Keratinocyte (primary cell): ENCODE data around the gene ITPR1. TPM values are rescaled to one million over a fixed set of nuclear protein-coding genes. Genes with fewer than 3 reads are reported as not detected.

Experiments
- DNase-seq: peaks from one replicate; pipeline ENCODE4 v3.0.0-alpha.2; 2011; ENCODE audit warnings: low read depth, missing footprints, low spot score
- FAIRE-seq: peaks from 2 replicates; lab custom pipeline; 2011; peaks lifted over from hg19 to GRCh38; lab: Jason Lieb, UNC
- H2AFZ ChIP-seq: 2 replicates; pipeline ENCODE4 v1.6.0; 2012; ENCODE audit warnings: low read length, control low read depth, inconsistent platforms; ENCODE audit not compliant: control insufficient read depth
- H3K27ac ChIP-seq: 2 replicates; pipeline ENCODE4 v1.5.1; 2011; ENCODE audit warnings: low read length; ENCODE audit not compliant: control insufficient read depth, insufficient read depth
- H3K27me3 ChIP-seq: 3 replicates; pipeline ENCODE4 v1.6.0; 2011; ENCODE audit warnings: low read length; ENCODE audit not compliant: control insufficient read depth, insufficient read depth; ENCODE audit errors: extremely low read depth
- H3K36me3 ChIP-seq, 2 experiments: 2 replicates in 1 of 2; 3 replicates in 1 of 2; pipeline ENCODE4 v1.5.1; 2011; ENCODE audit warnings: low read length in 2 of 2, mild to moderate bottlenecking in 1 of 2; ENCODE audit not compliant: control insufficient read depth in 2 of 2, insufficient read depth in 2 of 2; ENCODE audit errors: extremely low read depth in 1 of 2
- H3K4me1 ChIP-seq: 3 replicates; pipeline ENCODE4 v1.5.1; 2011; ENCODE audit warnings: low read length; ENCODE audit not compliant: control insufficient read depth, insufficient read depth; ENCODE audit errors: extremely low read depth
- H3K4me2 ChIP-seq: 3 replicates; pipeline ENCODE4 v1.6.0; 2011; ENCODE audit warnings: low read depth, low read length; ENCODE audit not compliant: control insufficient read depth, insufficient read depth; ENCODE audit errors: extremely low read depth
- H3K4me3 ChIP-seq, 3 experiments: fragments of 200-600 bp in 1 of 3; sonication (generic) in 1 of 3; 2 replicates in 2 of 3; 3 replicates in 1 of 3; pipeline ENCODE4 v1.5.1; 2011 to 2016; ENCODE audit warnings: low read length in 3 of 3, mild to moderate bottlenecking in 3 of 3, control low read depth in 2 of 3, inconsistent platforms in 1 of 3, low read depth in 1 of 3, mixed read lengths in 1 of 3, mixed run types in 1 of 3, moderate library complexity in 1 of 3; ENCODE audit not compliant: control insufficient read depth in 2 of 3, insufficient read depth in 2 of 3; ENCODE audit errors: extremely low read depth in 1 of 3
- H3K79me2 ChIP-seq: 2 replicates; pipeline ENCODE4 v1.6.0; 2012; ENCODE audit warnings: low read length; ENCODE audit not compliant: control insufficient read depth, insufficient read depth
- H3K9ac ChIP-seq: 3 replicates; pipeline ENCODE4 v1.6.0; 2011; ENCODE audit warnings: low read length; ENCODE audit not compliant: control insufficient read depth, insufficient read depth; ENCODE audit errors: extremely low read depth
- H3K9me1 ChIP-seq: 3 replicates; pipeline ENCODE4 v1.6.0; 2011; ENCODE audit warnings: low read length; ENCODE audit not compliant: control insufficient read depth, insufficient read depth; ENCODE audit errors: extremely low read depth
- H3K9me3 ChIP-seq: 2 replicates; pipeline ENCODE4 v1.5.1; 2012; ENCODE audit warnings: low read depth, low read length; ENCODE audit not compliant: control insufficient read depth
- H4K20me1 ChIP-seq: 3 replicates; pipeline ENCODE4 v1.6.0; 2011; ENCODE audit warnings: low read length; ENCODE audit not compliant: control insufficient read depth, insufficient read depth; ENCODE audit errors: extremely low read depth
- EZH2 ChIP-seq: IDR thresholded peaks from one replicate; pipeline ENCODE4 v1.6.1; 2012; ENCODE audit warnings: inconsistent platforms, mild to moderate bottlenecking, low read length, moderate library complexity
- dilution Hi-C: fragments of 300-500 bp; cut with MboI; formaldehyde crosslinking; loops from one replicate; pipeline ENCODE4 v1.7.0; 2020; ENCODE audit warnings: low sequenced_read_pairs; ENCODE audit not compliant: extremely low pct_ligation_motif_present
- polyA plus RNA-seq, 5 experiments: library from polyadenylated mRNA; depleted of rRNA in 3 of 5; stranded (reverse) in 3 of 5; stranded (forward) in 1 of 5; unstranded in 1 of 5; fragments of >200 nt; gene quantifications; 1 replicate in 1 of 5; 2 replicates in 3 of 5; 3 replicates in 1 of 5; pipeline versions ENCODE4 v1.2.1 to v1.2.3, GENCODE V29; 2011 to 2012; ENCODE audit warnings: missing spikeins in 2 of 5, low read depth in 1 of 5, low replicate concordance in 1 of 5
- TF ChIP-seq, protein P1 (sequence below), 3 experiments: IDR thresholded peaks in 1 of 3; conservative IDR thresholded peaks in 1 of 3; optimal IDR thresholded peaks in 1 of 3; 2 replicates in 2 of 3; 3 replicates in 1 of 3; pipeline versions ENCODE3 to v1.5.1; 2011; ENCODE audit warnings: low read length in 3 of 3, mild to moderate bottlenecking in 3 of 3, moderate library complexity in 2 of 3, control low read depth in 1 of 3, inconsistent platforms in 1 of 3; ENCODE audit not compliant: insufficient read depth in 2 of 3; ENCODE audit errors: extremely low read depth in 1 of 3

Gene ITPR1
- polyA plus RNA-seq, 1 donor (not counting 4 experiments of a cell fraction or from before 2014, with no cell fraction given): 3.5 TPM

DNA sequence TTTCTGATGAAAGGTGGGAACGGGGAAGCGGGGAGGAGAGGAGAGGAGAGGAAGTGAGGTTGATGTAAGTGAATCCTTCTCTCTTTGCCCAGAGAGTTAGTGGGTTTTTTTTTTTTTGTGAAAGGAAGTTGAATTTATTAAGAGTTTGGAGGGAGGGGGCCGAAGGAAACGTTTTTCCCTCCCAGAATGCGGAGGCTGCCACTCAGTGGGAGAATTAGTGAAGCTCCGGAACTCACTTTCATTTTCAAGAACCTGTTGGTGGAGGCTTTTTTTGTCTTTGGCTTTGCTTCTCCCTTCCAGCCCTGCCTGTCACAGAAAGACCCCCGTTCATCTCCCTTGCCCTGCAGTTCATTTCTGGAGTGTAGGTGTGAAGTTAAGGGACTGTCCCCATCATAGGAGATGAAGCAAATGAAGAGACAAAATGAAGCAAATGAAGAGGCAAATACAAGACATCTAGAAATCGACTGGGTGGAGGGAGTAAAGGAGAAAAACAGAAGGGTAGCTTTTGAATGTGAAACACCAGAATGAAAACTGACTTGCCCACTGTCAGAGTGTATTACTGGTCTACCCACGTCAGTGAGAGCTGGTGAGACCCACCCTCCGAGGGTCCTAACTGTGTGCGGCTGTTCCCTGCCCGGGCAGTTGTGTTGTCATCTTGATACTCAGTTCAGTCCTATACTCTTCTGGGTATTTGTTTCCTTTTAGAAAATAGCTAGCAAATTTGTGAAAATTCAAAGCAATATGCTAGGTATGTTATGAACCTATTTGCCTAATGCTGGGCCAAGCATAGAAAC, 91.5 kb downstream of the ITPR1 start:
- DNase-seq: no peak
- H3K4me3 ChIP-seq: no peak overlapping the region
- H3K9me3 ChIP-seq: no peaks in the 10 kb centered on the region
- H4K20me1 ChIP-seq: no peaks in the 10 kb centered on the region
- TF ChIP-seq, protein P1, sequence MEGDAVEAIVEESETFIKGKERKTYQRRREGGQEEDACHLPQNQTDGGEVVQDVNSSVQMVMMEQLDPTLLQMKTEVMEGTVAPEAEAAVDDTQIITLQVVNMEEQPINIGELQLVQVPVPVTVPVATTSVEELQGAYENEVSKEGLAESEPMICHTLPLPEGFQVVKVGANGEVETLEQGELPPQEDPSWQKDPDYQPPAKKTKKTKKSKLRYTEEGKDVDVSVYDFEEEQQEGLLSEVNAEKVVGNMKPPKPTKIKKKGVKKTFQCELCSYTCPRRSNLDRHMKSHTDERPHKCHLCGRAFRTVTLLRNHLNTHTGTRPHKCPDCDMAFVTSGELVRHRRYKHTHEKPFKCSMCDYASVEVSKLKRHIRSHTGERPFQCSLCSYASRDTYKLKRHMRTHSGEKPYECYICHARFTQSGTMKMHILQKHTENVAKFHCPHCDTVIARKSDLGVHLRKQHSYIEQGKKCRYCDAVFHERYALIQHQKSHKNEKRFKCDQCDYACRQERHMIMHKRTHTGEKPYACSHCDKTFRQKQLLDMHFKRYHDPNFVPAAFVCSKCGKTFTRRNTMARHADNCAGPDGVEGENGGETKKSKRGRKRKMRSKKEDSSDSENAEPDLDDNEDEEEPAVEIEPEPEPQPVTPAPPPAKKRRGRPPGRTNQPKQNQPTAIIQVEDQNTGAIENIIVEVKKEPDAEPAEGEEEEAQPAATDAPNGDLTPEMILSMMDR (optimal IDR thresholded peaks at IDR 0.05 in 1 of 3, IDR thresholded peaks at IDR 0.05 in 1 of 3, conservative IDR thresholded peaks at IDR 0.05 in 1 of 3; ENCODE audit: extremely low read depth in 1 of 3, insufficient read depth in 2 of 3, low read length in 3 of 3): peak in 1 of 3 experiments; percentile 2
- TF ChIP-seq EZH2: no peak
- no peak for FAIRE-seq
- dilution Hi-C loops: no loop called here
- no peak overlapping the region for H3K27ac ChIP-seq
- no peaks in the 10 kb centered on the region for H3K27me3 ChIP-seq
- H3K36me3 ChIP-seq: no peaks in the 10 kb centered on the region
- peak overlapping the region; percentile 45 for H2AFZ ChIP-seq
- no peaks in the 10 kb centered on the region for H3K9me1 ChIP-seq
- H3K79me2 ChIP-seq: no peaks in the 10 kb centered on the region
- H3K4me1 ChIP-seq: peaks cover 31% of the 10 kb centered on the region
- H3K9ac ChIP-seq: no peak overlapping the region
- no peak overlapping the region for H3K4me2 ChIP-seq

DNA sequence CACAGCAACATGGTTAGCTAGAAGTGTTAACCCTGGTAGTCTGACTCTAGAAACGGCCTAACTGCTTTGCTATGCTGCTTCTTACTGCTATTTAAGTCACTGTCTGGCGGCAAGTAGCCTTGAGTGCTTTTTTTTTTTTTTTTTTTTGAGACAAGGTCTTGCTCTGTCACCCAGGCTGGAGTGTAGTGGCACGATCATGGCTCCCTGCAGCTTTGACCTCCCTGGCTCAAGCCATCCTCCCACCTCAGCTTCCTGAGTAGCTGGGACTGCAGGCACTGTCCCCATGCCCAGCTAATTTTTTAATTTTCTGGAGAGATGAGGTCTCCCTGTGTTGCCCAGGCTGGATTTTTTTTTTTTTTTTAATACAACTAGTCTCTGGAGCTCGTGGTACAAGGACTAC, 93.2 kb downstream of the ITPR1 start:
- H2AFZ ChIP-seq: no peak overlapping the region
- no peaks in the 10 kb centered on the region for H3K79me2 ChIP-seq
- H3K4me2 ChIP-seq: no peak overlapping the region
- DNase-seq: no peak
- no peak for TF ChIP-seq EZH2
- TF ChIP-seq, protein P1 (optimal IDR thresholded peaks at IDR 0.05 in 1 of 3, IDR thresholded peaks at IDR 0.05 in 1 of 3, conservative IDR thresholded peaks at IDR 0.05 in 1 of 3; ENCODE audit: extremely low read depth in 1 of 3, insufficient read depth in 2 of 3, low read length in 3 of 3): no peak
- no peak overlapping the region for H3K4me3 ChIP-seq
- H3K9me1 ChIP-seq: no peaks in the 10 kb centered on the region
- no peaks in the 10 kb centered on the region for H3K27me3 ChIP-seq
- FAIRE-seq: no peak
- H3K27ac ChIP-seq: no peak overlapping the region
- no peaks in the 10 kb centered on the region for H3K9me3 ChIP-seq
- no peaks in the 10 kb centered on the region for H3K36me3 ChIP-seq
- dilution Hi-C loops: no loop called here
- peaks cover 33% of the 10 kb centered on the region for H3K4me1 ChIP-seq
- H3K9ac ChIP-seq: no peak overlapping the region
- H4K20me1 ChIP-seq: no peaks in the 10 kb centered on the region
